Measurements from ENCODE around the gene MIEN1. TPM values are rescaled to one million over a fixed set of nuclear protein-coding genes. Genes with fewer than 3 reads are reported as not detected.

MIEN1 gene
- total RNA-seq, 1 experiment from 2014 or later, result 50.8 TPM

DNA sequence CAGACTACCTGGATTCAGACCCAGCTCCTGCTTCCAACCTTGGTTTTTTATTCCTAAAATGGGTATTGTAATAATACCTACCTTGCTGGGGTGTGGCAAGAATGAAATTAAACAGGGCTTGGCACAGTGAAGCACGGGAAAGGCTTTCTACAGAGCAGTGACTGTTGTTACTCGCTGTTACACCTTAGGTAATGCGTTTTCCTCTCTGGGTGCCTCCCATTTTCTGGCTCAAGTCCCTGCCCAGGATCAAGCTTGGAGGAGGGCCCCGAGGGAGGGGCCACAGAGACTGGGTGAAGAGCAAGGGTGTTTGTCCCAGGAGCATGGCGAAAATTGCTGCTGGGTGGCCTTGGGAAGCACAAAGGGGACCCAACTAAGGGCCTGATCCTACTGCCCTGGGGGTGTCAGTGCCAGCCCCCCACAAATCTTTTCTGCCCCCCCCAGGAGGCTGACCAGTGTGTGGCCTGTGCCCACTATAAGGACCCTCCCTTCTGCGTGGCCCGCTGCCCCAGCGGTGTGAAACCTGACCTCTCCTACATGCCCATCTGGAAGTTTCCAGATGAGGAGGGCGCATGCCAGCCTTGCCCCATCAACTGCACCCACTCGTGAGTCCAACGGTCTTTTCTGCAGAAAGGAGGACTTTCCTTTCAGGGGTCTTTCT is 13.3 kb downstream of the MIEN1 start:
- no peak overlapping the region for H3K23ac ChIP-seq (ENCODE audit: insufficient read length, low read depth, low read length)
- H2BK120ac ChIP-seq (ENCODE audit: low read depth, low read length, poor library complexity, severe bottlenecking), result no peak overlapping the region
- H3K27ac Mint-ChIP-seq, result peak overlapping the region in 2 of 3 experiments; percentile 44 to 84; a peak in 3 of 7 replicates
- TF ChIP-seq CTCF (conservative IDR thresholded peaks at IDR 0.05), result no peak
- H3K23me2 ChIP-seq (ENCODE audit: insufficient read length, low read depth, low read length, poor library complexity, severe bottlenecking), result no peaks in the 10 kb centered on the region
- H3K4me1 ChIP-seq (ENCODE audit: insufficient read depth, low read length), result no peaks in the 10 kb centered on the region
- H3K56ac ChIP-seq (ENCODE audit: insufficient read length, low read depth, low read length), result no peak overlapping the region
- H3K36me3 Mint-ChIP-seq (ENCODE audit: insufficient read depth in 1 of 3, low read depth in 3 of 3), result peaks cover 68 to 92% (median 78%) of the 10 kb centered on the region in 3 experiments; a peak in 6 of 7 replicates
- H3T11ph ChIP-seq (ENCODE audit: low read length), result no peak overlapping the region
- H2BK20ac ChIP-seq (ENCODE audit: low read depth, low read length, poor library complexity, severe bottlenecking), result no peak overlapping the region
- H3K79me2 ChIP-seq (ENCODE audit: insufficient read depth, low read length), result no peaks in the 10 kb centered on the region
- H4K91ac ChIP-seq (ENCODE audit: insufficient read length, low read depth, low read length), result no peak overlapping the region
- no peaks in the 10 kb centered on the region for H3K4me1 Mint-ChIP-seq
- no peak overlapping the region for H4K5ac ChIP-seq (ENCODE audit: insufficient read length, low read depth, low read length)
- no peak overlapping the region for H2AK5ac ChIP-seq (ENCODE audit: insufficient read length, low read length)
- no CpG with 5 or more reads among the region's 11 CpGs for WGBS (ENCODE audit: extremely low coverage, insufficient read length, low lambda C conversion rate)
- no peak overlapping the region for H3K14ac ChIP-seq (ENCODE audit: insufficient read depth, low read length)
- no peak overlapping the region for H3K4ac ChIP-seq (ENCODE audit: low read depth, low read length)
- no peak overlapping the region for H3K4me2 ChIP-seq (ENCODE audit: insufficient read depth, insufficient read length, low read length)
- no peaks in the 10 kb centered on the region for H3K27me3 ChIP-seq (ENCODE audit: insufficient read depth, low read length)
- H2BK5ac ChIP-seq (ENCODE audit: insufficient read length, low read length), result no peak overlapping the region
- H2AFZ ChIP-seq (ENCODE audit: low read length), result no peak overlapping the region
- no peak overlapping the region for H2BK15ac ChIP-seq (ENCODE audit: low read depth, low read length)
- no peak overlapping the region for H3K27ac ChIP-seq (ENCODE audit: insufficient read length, low read depth, low read length)
- no peaks in the 10 kb centered on the region for H3K27me3 Mint-ChIP-seq (ENCODE audit: low read depth)
- H3K9me3 Mint-ChIP-seq, result no peaks in the 10 kb centered on the region
- H3K9me3 ChIP-seq (ENCODE audit: control insufficient read depth, low read depth, low read length), result no peaks in the 10 kb centered on the region
- H3K18ac ChIP-seq (ENCODE audit: insufficient read length, low read depth, low read length), result no peak overlapping the region
- no peak overlapping the region for H2BK12ac ChIP-seq (ENCODE audit: insufficient read length, low read depth, low read length)
- no peak overlapping the region for H4K8ac ChIP-seq (replicated peaks; ENCODE audit: insufficient read length, low read depth, low read length)
- no peaks in the 10 kb centered on the region for H3K79me1 ChIP-seq (ENCODE audit: insufficient read depth, low read depth, low read length, poor library complexity, severe bottlenecking)
- no peak for DNase-seq
- H4K20me1 ChIP-seq (ENCODE audit: control insufficient read depth, insufficient read depth, insufficient read length), result no peaks in the 10 kb centered on the region
- H3K9ac ChIP-seq (ENCODE audit: extremely low read depth, insufficient read length, low read length), result no peak overlapping the region
- H3K4me3 Mint-ChIP-seq, result no peak overlapping the region

All from H9 (cell line).